HepG2 (cell line): ENCODE results near the gene CYP2J2. TPM values are rescaled to one million over a fixed set of nuclear protein-coding genes. Genes with fewer than 3 reads are reported as not detected.

Source experiments
- ATAC-seq: fragments of 200-7000 bp; cut with Tn5 transposase; 3 replicates; pipeline ENCODE4 v1.9.1; 2020; ENCODE audit warnings: mild to moderate bottlenecking, moderate library complexity
- Bru-seq: library from RNA; stranded (reverse); fragments of 400-500 nt; gene quantifications from one replicate; lab custom pipeline; 2021; lab: Mats Ljungman, UMichigan
- BruChase-seq, 2 experiments: library from RNA; stranded (reverse); fragments of 400-500 nt; gene quantifications; one replicate each; lab custom pipeline; 2021; lab: Mats Ljungman, UMichigan
- BruUV-seq: library from RNA; stranded (reverse); fragments of 400-500 nt; replicated peaks from 2 replicates; lab custom pipeline; 2021; lab: Mats Ljungman, UMichigan
- CTCF ChIA-PET: fragments of 300-600 bp; formaldehyde crosslinking; extraction: SDS; loops from one replicate; lab custom pipeline; 2021; ENCODE audit warnings: low total read pairs, inconsistent platforms, low intra/inter-chr PET ratio; lab: Yijun Ruan, JAX
- POLR2A ChIA-PET: fragments of 350-600 bp; sonication (Branson Sonifier 250); formaldehyde crosslinking; loops from one replicate; lab custom pipeline; 2020; ENCODE audit warnings: antibody characterized with exemption, inconsistent platforms; lab: Yijun Ruan, JAX
- DNase-seq: peaks from one replicate; pipeline ENCODE4 v3.0.0-alpha.2; 2015; ENCODE audit warnings: low spot score
- FAIRE-seq: peaks from 3 replicates; lab custom pipeline; 2011; peaks lifted over from hg19 to GRCh38; lab: Jason Lieb, UNC
- H2AFZ ChIP-seq: one replicate; pipeline ENCODE4 v1.6.1; 2011; ENCODE audit warnings: low read length, inconsistent platforms
- H3K27ac ChIP-seq: fragments of 300-600 bp; 3 replicates; pipeline ENCODE4 v1.8.0; 2011; ENCODE audit warnings: mixed run types, mild to moderate bottlenecking, mixed read lengths, low read length, inconsistent platforms; ENCODE audit not compliant: insufficient read depth; ENCODE audit errors: extremely low read length
- H3K27me3 ChIP-seq, 2 experiments: fragments of 200-600 bp in 1 of 2; 2 replicates in 1 of 2; 3 replicates in 1 of 2; pipeline versions ENCODE4 v1.6.0 to v1.8.0; 2011; ENCODE audit warnings: low read length in 2 of 2, mild to moderate bottlenecking in 2 of 2, moderate library complexity in 2 of 2, inconsistent platforms in 1 of 2; ENCODE audit not compliant: insufficient read depth in 2 of 2, control insufficient read depth in 1 of 2
- H3K36me3 ChIP-seq, 2 experiments: fragments of 200-600 bp in 1 of 2; replicated peaks in 1 of 2; 2 replicates in 1 of 2; 3 replicates in 1 of 2; pipeline versions ENCODE4 v1.5.1 to v1.8.0; 2011; ENCODE audit warnings: low read length in 2 of 2, inconsistent platforms in 1 of 2; ENCODE audit not compliant: insufficient read depth in 2 of 2, control insufficient read depth in 1 of 2
- H3K4me1 ChIP-seq: 2 replicates; pipeline ENCODE4 v1.5.1; 2012; ENCODE audit warnings: low read length, inconsistent platforms; ENCODE audit not compliant: insufficient read depth
- H3K4me2 ChIP-seq: 2 replicates; pipeline ENCODE4 v1.6.0; 2011; ENCODE audit warnings: low read depth, low read length, inconsistent platforms
- H3K4me3 ChIP-seq, 3 experiments: fragments of 200-600 bp in 1 of 3; sonication (generic), shearing (Covaris generic) in 1 of 3; replicated peaks in 1 of 3; 2 replicates each; pipeline ENCODE4 v1.5.1; 2011 to 2016; ENCODE audit warnings: low read length in 3 of 3, inconsistent platforms in 2 of 3, low read depth in 2 of 3, mild to moderate bottlenecking in 2 of 3, control low read depth in 1 of 3, mixed read lengths in 1 of 3; ENCODE audit not compliant: insufficient read depth in 1 of 3
- H3K79me2 ChIP-seq: one replicate; pipeline ENCODE4 v1.6.1; 2011; ENCODE audit warnings: low read length, inconsistent platforms; ENCODE audit not compliant: insufficient read depth
- H3K9ac ChIP-seq: 2 replicates; pipeline ENCODE4 v1.6.0; 2011; ENCODE audit warnings: mild to moderate bottlenecking, low read depth, low read length, inconsistent platforms; ENCODE audit not compliant: insufficient read depth
- H3K9me3 ChIP-seq: 2 replicates; pipeline ENCODE4 v1.5.1; 2012; ENCODE audit warnings: mild to moderate bottlenecking, low read length
- H4K20me1 ChIP-seq: 2 replicates; pipeline ENCODE4 v1.6.0; 2011; ENCODE audit warnings: inconsistent platforms, mild to moderate bottlenecking, low read length, moderate library complexity; ENCODE audit not compliant: insufficient read depth
- ELF1 ChIP-seq: sonication (generic); formaldehyde crosslinking; IDR thresholded peaks from 2 replicates; pipeline ENCODE4 v1.4.0; 2020; ENCODE audit warnings: missing genetic modification reagents
- KAT8 ChIP-seq: IDR thresholded peaks from 2 replicates; pipeline ENCODE4 v1.6.1; 2016; ENCODE audit warnings: missing genetic modification reagents, missing compliant biosample characterization
- YEATS4 ChIP-seq: sonication (generic); formaldehyde crosslinking; IDR thresholded peaks from 2 replicates; pipeline ENCODE4 v1.4.0; 2020; ENCODE audit warnings: missing genetic modification reagents, borderline replicate concordance
- ZNF350 ChIP-seq: sonication (generic); formaldehyde crosslinking; IDR thresholded peaks from 2 replicates; pipeline ENCODE4 v1.4.0; 2020; ENCODE audit warnings: mild to moderate bottlenecking, low read depth, missing genetic modification reagents, borderline replicate concordance
- ZNF468 ChIP-seq: sonication (generic); formaldehyde crosslinking; IDR thresholded peaks from 2 replicates; pipeline ENCODE4 v1.8.0; 2022; ENCODE audit warnings: mild to moderate bottlenecking, moderate library complexity, missing genetic modification reagents
- ZNF687 ChIP-seq: sonication (generic); formaldehyde crosslinking; IDR thresholded peaks from 2 replicates; pipeline ENCODE4 v1.5.1; 2020; ENCODE audit warnings: mild to moderate bottlenecking, missing genetic modification reagents, moderate library complexity
- ZNF761 ChIP-seq: sonication (generic); formaldehyde crosslinking; conservative IDR thresholded peaks from 2 replicates; pipeline ENCODE4 v1.4.0; 2020; ENCODE audit warnings: mild to moderate bottlenecking, missing genetic modification reagents
- ZNF891 ChIP-seq: sonication (generic); formaldehyde crosslinking; IDR thresholded peaks from 2 replicates; pipeline ENCODE4 v1.5.0; 2020; ENCODE audit warnings: mild to moderate bottlenecking, missing genetic modification reagents
- WGBS: methylation state at CpG from one replicate; pipeline ENCODE4 v1.1.6; 2017; ENCODE audit warnings: low lambda C conversion rate; 5-methylcytosine and 5-hydroxymethylcytosine counted together
- in situ Hi-C: cut with HindIII; loops from 2 replicates; pipeline ENCODE4 v1.10.0; 2017; ENCODE audit warnings: low pct_unique_long_range_greater_than_20kb; ENCODE audit not compliant: extremely low pct_ligation_motif_present
- intact Hi-C: fragments of 100-400 bp; cut with micrococcal nuclease; formaldehyde crosslinking; loops from one replicate; pipeline ENCODE4 v1.10.0; 2022; ENCODE audit not compliant: unreplicated experiment
- long read RNA-seq, 2 experiments: library from RNA in 1 of 2; library from polyadenylated mRNA in 1 of 2; stranded (forward) in 1 of 2; unstranded in 1 of 2; transcript quantifications; one replicate each; pipeline ENCODE4 v2.0.0, GENCODE V29; 2019 to 2022
- polyA minus RNA-seq, 3 experiments: library from RNA; depleted of rRNA, polyadenylated mRNA; stranded (reverse); fragments of >200 nt; gene quantifications; 2 replicates each; pipeline ENCODE4 v1.2.3, GENCODE V29; 2011; ENCODE audit warnings: low replicate concordance in 1 of 3
- polyA plus RNA-seq, 8 experiments: library from polyadenylated mRNA; depleted of rRNA in 3 of 8; stranded (reverse) in 7 of 8; unstranded in 1 of 8; fragments of >200 nt; fragmentation: Illumina TruSeq in 4 of 8; extraction: Trizol in 4 of 8; gene quantifications; 2 replicates each; pipeline versions ENCODE4 v1.2.1 to v1.2.3, GENCODE V29; 2011 to 2016; ENCODE audit warnings: low read depth in 4 of 8, missing spikeins in 1 of 8, mixed read lengths in 1 of 8; ENCODE audit not compliant: insufficient read depth in 1 of 8
- total RNA-seq, 5 experiments: library from RNA; depleted of rRNA; stranded (reverse); fragments of >200 nt; fragmentation: Illumina TruSeq; extraction: Trizol; gene quantifications; 2 replicates each; pipeline ENCODE4 v1.2.3, GENCODE V29; 2016; ENCODE audit warnings: low read depth in 1 of 5
- TF ChIP-seq, protein P1 (sequence below): IDR thresholded peaks from 2 replicates; pipeline ENCODE4 v1.6.1; 2016; ENCODE audit warnings: low read depth

The CYP2J2 gene
- 1.1 and 2.1 TPM in 2 replicates for total RNA-seq (2016; rRNA removed; fragmentation: Illumina TruSeq; extraction: Trizol)
- 0.61 and 0.62 TPM in 2 replicates for total RNA-seq (2016; cell fraction: cytosol; rRNA removed; fragmentation: Illumina TruSeq; extraction: Trizol; ENCODE audit: low read depth)
- 0.95 and 2.7 TPM in 2 replicates for total RNA-seq (2016; cell fraction: insoluble cytoplasmic fraction; rRNA removed; fragmentation: Illumina TruSeq; extraction: Trizol)
- total RNA-seq (2016; cell fraction: membrane; rRNA removed; fragmentation: Illumina TruSeq; extraction: Trizol) = 1.0 and 1.1 TPM in 2 replicates
- 1.5 and 2.3 TPM in 2 replicates for total RNA-seq (2016; cell fraction: nucleus; rRNA removed; fragmentation: Illumina TruSeq; extraction: Trizol)
- polyA plus RNA-seq (2011; rRNA removed) = 5.9 and 6.6 TPM in 2 replicates
- 3.7 and 5.4 TPM in 2 replicates for polyA plus RNA-seq (2011; cell fraction: cytosol; rRNA removed)
- 8.0 and 9.4 TPM in 2 replicates for polyA plus RNA-seq (2011; cell fraction: nucleus; rRNA removed)
- polyA plus RNA-seq (2012) = 12.5 and 20.6 TPM in 2 replicates
- polyA plus RNA-seq (2016; cell fraction: cytosol; fragmentation: Illumina TruSeq; extraction: Trizol; ENCODE audit: low read depth) = 0.35 and 0.44 TPM in 2 replicates
- 0.82 and 1.5 TPM in 2 replicates for polyA plus RNA-seq (2016; cell fraction: insoluble cytoplasmic fraction; fragmentation: Illumina TruSeq; extraction: Trizol; ENCODE audit: low read depth)
- polyA plus RNA-seq (2016; cell fraction: membrane; fragmentation: Illumina TruSeq; extraction: Trizol; ENCODE audit: low read depth) = 0.45 and 0.58 TPM in 2 replicates
- polyA plus RNA-seq (2016; cell fraction: nucleus; fragmentation: Illumina TruSeq; extraction: Trizol; ENCODE audit: insufficient read depth, low read depth) = 4.2 and 6.0 TPM in 2 replicates
- 4.8 TPM in 1 of 2 replicates, not detected in the other for polyA minus RNA-seq (2011; rRNA and poly(A)+ RNA removed; ENCODE audit: low replicate concordance)
- 5.1 and 5.3 TPM in 2 replicates for polyA minus RNA-seq (2011; cell fraction: cytosol; rRNA and poly(A)+ RNA removed)
- 7.1 and 10.3 TPM in 2 replicates for polyA minus RNA-seq (2011; cell fraction: nucleus; rRNA and poly(A)+ RNA removed)
- Bru-seq, nascent RNA = percentile 46 among the genes with signal in this experiment
- percentile 57 among the genes with signal in this experiment for BruChase-seq, experiment 1, labeled RNA remaining after a 6-hour chase
- percentile 53 among the genes with signal in this experiment for BruChase-seq, experiment 2, labeled RNA remaining after a 2-hour chase
- long read RNA-seq, experiment 1, transcript CYP2J2-201 (9 exons, 1,896 nt) = major isoform, 9 of 9 reads
- long read RNA-seq, experiment 1, partial matches to known transcripts = 0 of 9 reads
- long read RNA-seq, experiment 1, other reads (novel, unspliced or antisense) = 0 of 9 reads
- long read RNA-seq, experiment 2, transcript CYP2J2-201 (9 exons, 1,896 nt) = major isoform, 5 of 8 reads
- long read RNA-seq, experiment 2, partial matches to known transcripts = 2 of 8 reads
- long read RNA-seq, experiment 2, other reads (novel, unspliced or antisense) = 1 of 8 reads

DNA sequence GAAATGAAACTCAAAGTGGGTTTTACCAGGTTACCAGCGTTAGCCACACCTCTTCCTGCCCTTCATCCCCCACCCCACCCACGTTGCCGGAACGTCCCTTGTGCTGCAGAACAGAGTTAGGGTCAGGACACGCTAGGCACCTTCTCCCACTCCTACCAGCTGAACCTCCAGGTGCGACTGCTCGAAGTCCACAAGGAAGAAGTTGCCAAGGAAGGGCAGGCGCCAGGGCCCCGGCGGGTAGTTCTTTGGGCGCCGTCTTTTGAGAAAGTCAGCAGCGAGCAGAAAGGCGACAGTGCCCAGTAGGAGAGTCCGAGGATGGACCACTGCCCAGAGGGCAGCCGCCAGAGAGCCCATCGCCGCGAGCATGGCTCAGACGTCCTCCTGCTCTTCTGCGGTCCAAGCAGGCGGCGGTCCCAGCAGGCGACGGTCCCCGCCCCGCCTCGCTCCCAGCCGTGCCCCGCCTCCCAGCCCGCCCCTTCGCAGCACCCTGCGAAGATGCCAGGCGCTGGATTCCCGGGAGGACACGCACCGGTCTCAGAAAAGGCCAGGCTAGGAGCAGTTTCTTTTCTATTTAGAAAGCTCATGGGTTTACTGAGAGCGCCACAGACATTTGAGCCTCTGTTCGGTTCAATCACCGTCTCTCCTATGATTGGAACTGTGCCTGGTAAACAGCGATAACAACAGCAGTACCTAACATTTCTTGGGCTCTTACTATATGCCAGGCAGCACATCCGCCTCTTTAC lies at the start of gene CYP2J2:
TSS of gene CYP2J2 (minus strand) at position 393 of the 743 bp plus-strand sequence. CDS start at position 366, 27 bp downstream.
- Histone ChIP-seq H2AFZ (peak within 1 kb of the TSS; percentile 72), H3K27me3 (no peaks in the 10 kb centered on the region; a peak in 2 of 5 replicates), H3K36me3 (no peaks in the 10 kb centered on the region), H3K27ac (peak within 1 kb of the TSS; percentile 62), H3K4me3 (peak within 1 kb of the TSS; percentile 74 to 90 (median 76)), H4K20me1 (no peaks in the 10 kb centered on the region), H3K9ac (peak within 1 kb of the TSS; percentile 62), H3K79me2 (no peaks in the 10 kb centered on the region), H3K4me1 (peaks cover 37% of the 10 kb centered on the region), H3K9me3 (no peaks in the 10 kb centered on the region), H3K4me2 (peak within 1 kb of the TSS; percentile 81)
- intact Hi-C loops = no loop called here
- FAIRE-seq (no peak), DNase-seq (no peak), ATAC-seq (peak; percentile 100)
- BruUV-seq = no TSS peak
- CTCF ChIA-PET = no interaction called here
- WGBS = 1% methylated on average over 8 of the region's 42 CpGs
- in situ Hi-C loops = loop anchor here (10.0 kb wide), 1 partner anchor 58 kb away; no protein-coding TSS in a partner anchor
- POLR2A ChIA-PET = no interaction called here
- TF ChIP-seq KAT8 (peak; percentile 41), ZNF350 (CRISPR knock-in tag) (peak; percentile 62), YEATS4 (peak; percentile 27; the same call in 1 of the 2 replicates), ZNF468 (CRISPR knock-in tag) (no peak), ZNF687 (CRISPR knock-in tag) (peak; percentile 95), ZNF891 (CRISPR knock-in tag) (0 out of 2 replicates have a peak, but pooled peaks have one; percentile 45), ZNF761 (CRISPR knock-in tag) (0 out of 2 replicates have a peak, but pooled peaks have one; percentile 58), ELF1 (peak; percentile 17; the same call in 1 of the 2 replicates)
- TF ChIP-seq, protein P1, sequence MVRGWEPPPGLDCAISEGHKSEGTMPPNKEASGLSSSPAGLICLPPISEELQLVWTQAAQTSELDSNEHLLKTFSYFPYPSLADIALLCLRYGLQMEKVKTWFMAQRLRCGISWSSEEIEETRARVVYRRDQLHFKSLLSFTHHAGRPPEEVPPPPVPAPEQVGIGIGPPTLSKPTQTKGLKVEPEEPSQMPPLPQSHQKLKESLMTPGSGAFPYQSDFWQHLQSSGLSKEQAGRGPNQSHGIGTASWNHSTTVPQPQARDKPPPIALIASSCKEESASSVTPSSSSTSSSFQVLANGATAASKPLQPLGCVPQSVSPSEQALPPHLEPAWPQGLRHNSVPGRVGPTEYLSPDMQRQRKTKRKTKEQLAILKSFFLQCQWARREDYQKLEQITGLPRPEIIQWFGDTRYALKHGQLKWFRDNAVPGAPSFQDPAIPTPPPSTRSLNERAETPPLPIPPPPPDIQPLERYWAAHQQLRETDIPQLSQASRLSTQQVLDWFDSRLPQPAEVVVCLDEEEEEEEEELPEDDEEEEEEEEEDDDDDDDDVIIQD (CRISPR knock-in tag) = 0 out of 2 replicates have a peak, but pooled peaks have one; percentile 20
